ENCODE results near the gene OR4E1. TPM values are rescaled to one million over a fixed set of nuclear protein-coding genes. Genes with fewer than 3 reads are reported as not detected.
"Not testable (repeated sequence)": the region's sequence is repeated elsewhere in the genome, so short reads cannot be mapped to it uniquely, and the experiment has no call there.

OR4E1 gene
- polyA plus RNA-seq, 2 of the 4 experiments (the other 2 are of a cell fraction), result not detected

DNA sequence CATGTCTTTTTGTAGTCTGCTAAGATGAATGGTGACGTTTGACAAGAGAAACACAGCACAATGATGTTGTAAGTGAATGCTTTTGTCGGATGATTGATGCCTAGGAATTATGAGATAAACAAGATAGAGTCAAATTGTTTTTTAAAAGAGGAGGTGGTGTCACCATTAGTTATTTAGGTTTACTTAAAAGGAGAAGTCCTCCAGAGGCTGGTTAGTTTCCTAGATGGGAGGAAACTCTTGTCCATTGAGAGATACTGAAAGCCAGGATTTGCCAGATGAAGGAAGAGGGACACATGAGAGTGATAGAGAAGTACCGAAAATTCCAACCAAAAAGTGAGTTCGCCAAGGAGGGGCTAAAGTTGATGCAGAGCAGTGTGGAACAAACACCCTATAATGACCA lies 38.8 kb downstream of the OR4E1 start, which contains the start of gene OR10G2:
OR10G2 (minus strand) TSS at position 101 of the 400 bp plus-strand sequence; CDS start at position 3, 98 bp downstream.
- FAIRE-seq (no peak), ATAC-seq (no peak)
- 13% methylated on average over 4 of the region's 4 CpGs for whole genome bisulfite sequencing (ENCODE audit: missing lambda C conversion rate)

DNA sequence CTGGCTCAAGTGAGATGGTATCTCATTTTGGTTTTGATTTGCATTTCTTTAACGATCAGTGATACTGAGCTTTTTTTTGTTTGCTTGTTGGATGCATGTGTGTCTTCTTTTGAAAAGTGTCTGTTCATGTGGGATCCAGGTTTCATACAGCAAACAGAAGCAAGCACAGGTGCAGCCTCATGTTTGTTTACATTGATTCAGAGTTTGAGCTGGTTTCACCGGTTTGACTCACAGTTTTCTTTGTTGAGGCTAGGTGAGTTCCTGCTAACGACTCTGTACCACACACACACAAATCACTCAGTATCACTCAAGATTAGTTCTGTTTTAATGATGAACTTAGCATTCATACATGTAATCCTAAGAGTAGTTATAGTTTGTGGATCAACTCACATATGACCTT lies 42.5 kb downstream of the OR4E1 start:
- POLR2A ChIA-PET, result no interaction called here
- no peak for DNase-seq (ENCODE audit: low read depth in 1 of 2, low spot score in 1 of 2)
- 0 out of 3 replicates have a peak, but pooled peaks cover 3% of the 10 kb centered on the region for H3K9me3 ChIP-seq
- H3K27ac ChIP-seq, result no peak overlapping the region
- CTCF ChIA-PET, result interaction anchor here (1.1 to 1.4 kb wide), 2 partner anchors 10 to 13 kb away, joined by 3 read pairs; no protein-coding TSS in a partner anchor
- no peaks in the 10 kb centered on the region for H3K4me1 ChIP-seq
- TF ChIP-seq KDM5A (IDR thresholded peaks at IDR 0.05) (no peak), PHF8 (IDR thresholded peaks at IDR 0.05; ENCODE audit: borderline replicate concordance, low read depth) (no peak), FOXS1 (CRISPR knock-in tag; IDR thresholded peaks at IDR 0.05) (no peak), HOXA7 (CRISPR knock-in tag; IDR thresholded peaks at IDR 0.05) (no peak), EHF (CRISPR knock-in tag; IDR thresholded peaks at IDR 0.05) (no peak), RFX5 (IDR thresholded peaks at IDR 0.05) (no peak), EP300 (IDR thresholded peaks at IDR 0.05) (no peak), ZSCAN20 (CRISPR knock-in tag; IDR thresholded peaks at IDR 0.05) (no peak), CEBPB (IDR thresholded peaks at IDR 0.05) (no peak), JUN (IDR thresholded peaks at IDR 0.05) (no peak), KDM1A (IDR thresholded peaks at IDR 0.05; ENCODE audit: low read depth) (no peak), NR3C1 (IDR thresholded peaks at IDR 0.05) (no peak), NPAS2 (CRISPR knock-in tag; IDR thresholded peaks at IDR 0.05; ENCODE audit: borderline replicate concordance) (no peak), CBX2 (IDR thresholded peaks at IDR 0.05; ENCODE audit: borderline replicate concordance, low read depth) (no peak), JUNB (IDR thresholded peaks at IDR 0.05) (no peak), SREBF2 (IDR thresholded peaks at IDR 0.05) (no peak)
- TF ChIP-seq, protein P1, sequence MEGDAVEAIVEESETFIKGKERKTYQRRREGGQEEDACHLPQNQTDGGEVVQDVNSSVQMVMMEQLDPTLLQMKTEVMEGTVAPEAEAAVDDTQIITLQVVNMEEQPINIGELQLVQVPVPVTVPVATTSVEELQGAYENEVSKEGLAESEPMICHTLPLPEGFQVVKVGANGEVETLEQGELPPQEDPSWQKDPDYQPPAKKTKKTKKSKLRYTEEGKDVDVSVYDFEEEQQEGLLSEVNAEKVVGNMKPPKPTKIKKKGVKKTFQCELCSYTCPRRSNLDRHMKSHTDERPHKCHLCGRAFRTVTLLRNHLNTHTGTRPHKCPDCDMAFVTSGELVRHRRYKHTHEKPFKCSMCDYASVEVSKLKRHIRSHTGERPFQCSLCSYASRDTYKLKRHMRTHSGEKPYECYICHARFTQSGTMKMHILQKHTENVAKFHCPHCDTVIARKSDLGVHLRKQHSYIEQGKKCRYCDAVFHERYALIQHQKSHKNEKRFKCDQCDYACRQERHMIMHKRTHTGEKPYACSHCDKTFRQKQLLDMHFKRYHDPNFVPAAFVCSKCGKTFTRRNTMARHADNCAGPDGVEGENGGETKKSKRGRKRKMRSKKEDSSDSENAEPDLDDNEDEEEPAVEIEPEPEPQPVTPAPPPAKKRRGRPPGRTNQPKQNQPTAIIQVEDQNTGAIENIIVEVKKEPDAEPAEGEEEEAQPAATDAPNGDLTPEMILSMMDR (IDR thresholded peaks at IDR 0.05), result no peak
- TF ChIP-seq, protein P2, sequence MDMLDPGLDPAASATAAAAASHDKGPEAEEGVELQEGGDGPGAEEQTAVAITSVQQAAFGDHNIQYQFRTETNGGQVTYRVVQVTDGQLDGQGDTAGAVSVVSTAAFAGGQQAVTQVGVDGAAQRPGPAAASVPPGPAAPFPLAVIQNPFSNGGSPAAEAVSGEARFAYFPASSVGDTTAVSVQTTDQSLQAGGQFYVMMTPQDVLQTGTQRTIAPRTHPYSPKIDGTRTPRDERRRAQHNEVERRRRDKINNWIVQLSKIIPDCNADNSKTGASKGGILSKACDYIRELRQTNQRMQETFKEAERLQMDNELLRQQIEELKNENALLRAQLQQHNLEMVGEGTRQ (IDR thresholded peaks at IDR 0.05), result no peak
- TF ChIP-seq, protein P3, sequence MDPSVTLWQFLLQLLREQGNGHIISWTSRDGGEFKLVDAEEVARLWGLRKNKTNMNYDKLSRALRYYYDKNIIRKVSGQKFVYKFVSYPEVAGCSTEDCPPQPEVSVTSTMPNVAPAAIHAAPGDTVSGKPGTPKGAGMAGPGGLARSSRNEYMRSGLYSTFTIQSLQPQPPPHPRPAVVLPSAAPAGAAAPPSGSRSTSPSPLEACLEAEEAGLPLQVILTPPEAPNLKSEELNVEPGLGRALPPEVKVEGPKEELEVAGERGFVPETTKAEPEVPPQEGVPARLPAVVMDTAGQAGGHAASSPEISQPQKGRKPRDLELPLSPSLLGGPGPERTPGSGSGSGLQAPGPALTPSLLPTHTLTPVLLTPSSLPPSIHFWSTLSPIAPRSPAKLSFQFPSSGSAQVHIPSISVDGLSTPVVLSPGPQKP (IDR thresholded peaks at IDR 0.05; ENCODE audit: low read depth, low read length), result no peak
- FAIRE-seq, result no peak
- no peak overlapping the region for H3K4me2 ChIP-seq
- no peak overlapping the region for H3K4me3 ChIP-seq
- WGBS (ENCODE audit: missing lambda C conversion rate), result 5% methylated on average over 3 of the region's 3 CpGs
- ATAC-seq, result no peak

More for the DNA sequence above, 38.8 kb downstream of the OR4E1 start, which contains the start of gene OR10G2:
- no peak within 1 kb of the TSS for H3K4me3 ChIP-seq
- no peak within 1 kb of the TSS for H3K27ac ChIP-seq
- H3K4me2 ChIP-seq, result no peak within 1 kb of the TSS
- no peak for DNase-seq (ENCODE audit: low read depth in 1 of 2, low spot score in 1 of 2)
- POLR2A ChIA-PET, result no interaction called here
- TF ChIP-seq, protein P4, sequence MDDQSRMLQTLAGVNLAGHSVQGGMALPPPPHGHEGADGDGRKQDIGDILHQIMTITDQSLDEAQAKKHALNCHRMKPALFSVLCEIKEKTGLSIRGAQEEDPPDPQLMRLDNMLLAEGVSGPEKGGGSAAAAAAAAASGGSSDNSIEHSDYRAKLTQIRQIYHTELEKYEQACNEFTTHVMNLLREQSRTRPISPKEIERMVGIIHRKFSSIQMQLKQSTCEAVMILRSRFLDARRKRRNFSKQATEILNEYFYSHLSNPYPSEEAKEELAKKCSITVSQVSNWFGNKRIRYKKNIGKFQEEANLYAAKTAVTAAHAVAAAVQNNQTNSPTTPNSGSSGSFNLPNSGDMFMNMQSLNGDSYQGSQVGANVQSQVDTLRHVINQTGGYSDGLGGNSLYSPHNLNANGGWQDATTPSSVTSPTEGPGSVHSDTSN (IDR thresholded peaks at IDR 0.05), result no peak
- no peak for TF ChIP-seq TFCP2L1 (CRISPR knock-in tag; IDR thresholded peaks at IDR 0.05)
- TF ChIP-seq ESRRA (IDR thresholded peaks at IDR 0.05; ENCODE audit: borderline replicate concordance, low read length), result no peak
- TF ChIP-seq GATA3 (IDR thresholded peaks at IDR 0.05; ENCODE audit: borderline replicate concordance), result no peak
- TF ChIP-seq, protein P5, sequence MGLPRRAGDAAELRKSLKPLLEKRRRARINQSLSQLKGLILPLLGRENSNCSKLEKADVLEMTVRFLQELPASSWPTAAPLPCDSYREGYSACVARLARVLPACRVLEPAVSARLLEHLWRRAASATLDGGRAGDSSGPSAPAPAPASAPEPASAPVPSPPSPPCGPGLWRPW (IDR thresholded peaks at IDR 0.05), result no peak
- no peak for TF ChIP-seq SMC3 (IDR thresholded peaks at IDR 0.05)
- TF ChIP-seq JUN (IDR thresholded peaks at IDR 0.05), result no peak
- no peak for TF ChIP-seq RAD21 (conservative IDR thresholded peaks at IDR 0.05 in 1 of 2, IDR thresholded peaks at IDR 0.05 in 1 of 2)
- no peak for TF ChIP-seq NPAS2 (CRISPR knock-in tag; IDR thresholded peaks at IDR 0.05; ENCODE audit: borderline replicate concordance)
- TF ChIP-seq HOXB13 (CRISPR knock-in tag; IDR thresholded peaks at IDR 0.05; ENCODE audit: low read depth), result no peak
- TF ChIP-seq SREBF2 (IDR thresholded peaks at IDR 0.05), result no peak
- TF ChIP-seq EHF (CRISPR knock-in tag; IDR thresholded peaks at IDR 0.05), result no peak
- TF ChIP-seq BHLHE40 (IDR thresholded peaks at IDR 0.05; ENCODE audit: low read depth, low read length), result no peak
- no peak for TF ChIP-seq POLR2AphosphoS2 (conservative IDR thresholded peaks at IDR 0.05; ENCODE audit: low read length)
- TF ChIP-seq RNF2 (IDR thresholded peaks at IDR 0.05; ENCODE audit: borderline replicate concordance, low read depth), result no peak
- TF ChIP-seq CHD4 (IDR thresholded peaks at IDR 0.05; ENCODE audit: borderline replicate concordance), result no peak
- TF ChIP-seq HOXB5 (CRISPR knock-in tag; IDR thresholded peaks at IDR 0.05), result no peak
- no peak for TF ChIP-seq ZFP36 (IDR thresholded peaks at IDR 0.05; ENCODE audit: borderline replicate concordance, partially characterized antibody)
- 0 out of 3 replicates have a peak, but pooled peaks cover 3% of the 10 kb centered on the region for H3K9me3 ChIP-seq
- H3K4me1 ChIP-seq, result no peaks in the 10 kb centered on the region
- CTCF ChIA-PET, result no interaction called here

DNA sequence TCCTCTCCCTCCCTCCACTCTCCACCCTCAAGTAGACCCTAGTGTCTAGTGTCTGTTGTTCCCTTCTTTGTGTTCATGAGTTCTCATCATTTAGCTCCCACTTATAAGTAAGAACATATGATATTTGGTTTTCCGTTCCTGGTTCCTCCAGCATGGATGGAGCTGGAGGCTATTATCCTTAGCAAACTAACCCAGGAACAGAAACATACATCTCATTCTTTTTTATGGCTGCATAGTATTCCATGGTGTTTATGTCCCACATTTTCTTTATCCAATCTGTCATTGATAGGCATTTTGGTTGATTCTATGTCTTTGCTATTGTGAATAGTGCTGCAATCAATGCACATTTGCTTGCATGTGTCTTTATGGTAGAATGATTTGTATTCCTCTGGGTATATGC lies 43.1 kb downstream of the OR4E1 start:
- H3K27ac ChIP-seq; H3K4me2 ChIP-seq; H3K4me3 ChIP-seq; H3K9me3 ChIP-seq; H3K4me1 ChIP-seq; FAIRE-seq; POLR2A ChIA-PET; ATAC-seq; DNase-seq (ENCODE audit: low read depth in 1 of 2, low spot score in 1 of 2): not testable (repeated sequence)
- WGBS (ENCODE audit: missing lambda C conversion rate), result 72% methylated on average over 1 of the region's 1 CpG
- CTCF ChIA-PET, result interaction anchor here (1.1 to 1.4 kb wide), 2 partner anchors 10 to 13 kb away, joined by 3 read pairs; no protein-coding TSS in a partner anchor

Data from A549 (cell line).